K562 (cell line): ENCODE measurements around the gene MAMDC2. TPM values are rescaled to one million over a fixed set of nuclear protein-coding genes. Genes with fewer than 3 reads are reported as not detected.

Source experiments
- ARHGAP35 ChIP-seq: fragments of 450-650 bp; IDR thresholded peaks from 2 replicates; pipeline ENCODE4 v1.6.1; 2018; ENCODE audit not compliant: partially characterized antibody
- ATF1 ChIP-seq, 2 experiments: fragments of 450-650 bp in 1 of 2; IDR thresholded peaks; 2 replicates each; pipeline ENCODE4 v1.6.1; 2016; ENCODE audit warnings: missing compliant biosample characterization in 1 of 2, missing genetic modification characterization in 1 of 2
- BACH1 ChIP-seq: fragments of 200-800 bp; sonication (Bioruptor generic); IDR thresholded peaks from 2 replicates; pipeline ENCODE4 v1.6.1; 2016; ENCODE audit warnings: missing genetic modification characterization, missing compliant biosample characterization
- BDP1 ChIP-seq: IDR thresholded peaks from 3 replicates; pipeline ENCODE4 v1.6.1; 2011; ENCODE audit not compliant: insufficient read length, insufficient read depth
- ERF ChIP-seq: fragments of 450-650 bp; formaldehyde crosslinking; IDR thresholded peaks from 2 replicates; pipeline ENCODE4 v1.4.0; 2020; ENCODE audit warnings: mild to moderate bottlenecking, mixed read lengths
- ILF3 ChIP-seq: fragments of 450-650 bp; IDR thresholded peaks from 2 replicates; pipeline ENCODE4 v1.6.1; 2018; ENCODE audit warnings: antibody characterized with exemption, mild to moderate bottlenecking, moderate library complexity, borderline replicate concordance
- KLF10 ChIP-seq: fragments of 250-450 bp; sonication (Bioruptor Pico); IDR thresholded peaks from 2 replicates; pipeline ENCODE4 v1.6.1; 2021; ENCODE audit warnings: matching md5 sums
- NCOA4 ChIP-seq: fragments of 450-650 bp; IDR thresholded peaks from 2 replicates; pipeline ENCODE4 v1.6.1; 2018; ENCODE audit warnings: mild to moderate bottlenecking; ENCODE audit not compliant: partially characterized antibody
- RBM14 ChIP-seq: fragments of 200-400 bp; formaldehyde crosslinking; IDR thresholded peaks from 2 replicates; pipeline ENCODE4 v1.6.1; 2018; ENCODE audit warnings: low read depth, mild to moderate bottlenecking, low read length, moderate library complexity, borderline replicate concordance; ENCODE audit not compliant: insufficient read depth
- SRSF3 ChIP-seq: fragments of 200-400 bp; formaldehyde crosslinking; IDR thresholded peaks from 2 replicates; pipeline ENCODE4 v1.6.1; 2016; ENCODE audit warnings: mild to moderate bottlenecking, low read length, moderate library complexity; ENCODE audit not compliant: insufficient read depth
- U2AF1 ChIP-seq: fragments of 200-400 bp; formaldehyde crosslinking; optimal IDR thresholded peaks from 2 replicates; pipeline ENCODE3; 2017; ENCODE audit warnings: mild to moderate bottlenecking, low read depth, low read length, moderate library complexity
- ZNF146 ChIP-seq: IDR thresholded peaks from one replicate; pipeline ENCODE4 v1.6.1; 2018; ENCODE audit warnings: missing compliant biosample characterization; ENCODE audit not compliant: unreplicated experiment
- ZNF3 ChIP-seq: fragments of 250-450 bp; sonication (Bioruptor Pico); IDR thresholded peaks from 2 replicates; pipeline ENCODE4 v1.5.0; 2021; ENCODE audit warnings: mild to moderate bottlenecking, moderate library complexity
- ZNF445 ChIP-seq: fragments of 250-450 bp; sonication (Bioruptor Pico); IDR thresholded peaks from 2 replicates; pipeline ENCODE4 v1.4.0; 2020; ENCODE audit warnings: low read depth, mild to moderate bottlenecking, moderate library complexity
- ZNF586 ChIP-seq: fragments of 450-650 bp; formaldehyde crosslinking; conservative IDR thresholded peaks from 2 replicates; pipeline ENCODE4 v1.4.0; 2020; ENCODE audit warnings: mild to moderate bottlenecking, moderate library complexity
- ZNF766 ChIP-seq: fragments of 200-800 bp; sonication (Bioruptor generic); conservative IDR thresholded peaks from 2 replicates; pipeline ENCODE4 v1.6.1; 2016; ENCODE audit warnings: missing genetic modification characterization, missing compliant biosample characterization
- polyA plus RNA-seq, 8 experiments: library from polyadenylated mRNA; depleted of rRNA in 4 of 8; stranded (reverse) in 5 of 8; unstranded in 3 of 8; fragments of >200 nt; fragmentation: Nextera tagmentation in 2 of 8; fragmentation: Illumina TruSeq in 1 of 8; extraction: Ambion mirVana in 2 of 8; extraction: Trizol in 1 of 8; gene quantifications; 2 replicates each; pipeline versions ENCODE4 v1.2.1 to v1.2.3, GENCODE V29; 2011 to 2014; ENCODE audit warnings: inconsistent platforms in 1 of 8, missing spikeins in 1 of 8
- total RNA-seq, 7 experiments: library from RNA; depleted of rRNA in 6 of 7; stranded (reverse); fragments of >200 nt in 6 of 7; fragmentation: Illumina TruSeq in 2 of 7; extraction: Trizol in 2 of 7; gene quantifications; 2 replicates each; pipeline versions ENCODE4 v1.2.1 to v1.2.3, GENCODE V29; 2011 to 2021; ENCODE audit warnings: low replicate concordance in 1 of 7
- TF ChIP-seq, protein P1 (sequence below): fragments of 450-650 bp; IDR thresholded peaks from 2 replicates; pipeline ENCODE4 v1.6.1; 2016; ENCODE audit warnings: missing biosample characterization, missing genetic modification characterization
- TF ChIP-seq, protein P2 (sequence below): sonication (generic); formaldehyde crosslinking; IDR thresholded peaks from 2 replicates; pipeline ENCODE4 v1.8.0; 2022; ENCODE audit warnings: mild to moderate bottlenecking, missing genetic modification reagents
- TF ChIP-seq, protein P3 (sequence below): sonication (generic); formaldehyde crosslinking; IDR thresholded peaks from 2 replicates; pipeline ENCODE4 v1.8.1; 2023; ENCODE audit warnings: mild to moderate bottlenecking, missing genetic modification reagents, moderate library complexity
- TF ChIP-seq, protein P4 (sequence below), 3 experiments: IDR thresholded peaks in 2 of 3; conservative IDR thresholded peaks in 1 of 3; 2 replicates each; pipeline ENCODE4 v1.5.1; 2011 to 2012; ENCODE audit warnings: low read length in 3 of 3, mild to moderate bottlenecking in 3 of 3, control low read depth in 2 of 3, improper control_type of control experiment in 1 of 3, inconsistent platforms in 1 of 3, low read depth in 1 of 3, mixed read lengths in 1 of 3, moderate library complexity in 1 of 3; ENCODE audit not compliant: insufficient read depth in 2 of 3
- TF ChIP-seq, protein P5 (sequence below): fragments of 450-650 bp; formaldehyde crosslinking; IDR thresholded peaks from 2 replicates; pipeline ENCODE4 v1.4.0; 2020; ENCODE audit warnings: mild to moderate bottlenecking, moderate library complexity

The MAMDC2 gene
- total and polyA plus RNA-seq, 9 of the 15 experiments (the other 6 are each of a cell fraction or from before 2014, with no cell fraction given), result 0.01 to 0.03 TPM; not detected in 7

DNA sequence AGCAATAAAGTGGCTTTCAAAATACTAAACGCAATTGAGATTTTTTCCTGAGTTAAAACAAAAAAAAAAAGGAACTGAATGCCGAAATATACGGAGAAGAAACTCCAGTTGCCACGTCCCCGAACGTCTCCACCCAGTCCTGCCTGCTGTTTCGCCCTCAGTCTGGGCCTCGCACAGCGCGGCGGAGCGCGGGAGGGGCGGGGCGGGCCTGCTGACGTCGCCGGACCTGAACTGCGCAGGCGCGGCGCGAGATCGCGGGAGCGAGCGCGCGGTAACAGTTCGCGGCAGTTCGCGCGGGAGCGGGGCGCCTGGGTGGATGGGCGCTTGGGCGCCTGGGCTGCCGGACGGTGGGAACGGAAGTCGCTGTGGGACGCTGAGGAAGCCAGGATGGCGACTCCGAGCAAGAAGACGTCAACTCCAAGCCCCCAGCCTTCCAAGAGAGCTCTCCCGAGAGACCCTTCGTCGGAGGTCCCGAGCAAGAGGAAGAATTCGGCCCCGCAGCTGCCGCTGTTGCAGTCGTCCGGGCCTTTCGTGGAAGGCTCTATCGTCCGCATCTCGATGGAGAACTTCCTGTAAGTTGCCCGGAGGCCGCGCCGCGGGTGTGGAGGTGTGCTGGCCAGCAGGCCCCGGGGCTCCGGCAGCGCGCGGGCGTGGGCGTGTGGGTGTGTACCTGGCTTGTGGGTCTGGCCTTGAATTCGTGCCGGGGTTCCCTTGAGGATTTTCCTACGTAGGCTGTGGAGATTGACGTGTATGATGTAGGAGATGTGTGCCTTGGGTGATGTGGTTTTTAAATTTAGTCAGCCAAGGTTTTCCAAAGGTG lies 215.3 kb downstream of the MAMDC2 start, which contains the start of gene SMC5 (continued):
- no peak for TF ChIP-seq ZNF146 (CRISPR knock-in tag)
- no peak for TF ChIP-seq ARHGAP35
- no peak for TF ChIP-seq ATF1 (CRISPR knock-in tag; IDR thresholded peaks at IDR 0.05)
- peak; percentile 68 for TF ChIP-seq ATF1 (tag; IDR thresholded peaks at IDR 0.05)
- no peak for TF ChIP-seq ZNF766 (CRISPR knock-in tag)
- TF ChIP-seq ILF3, result no peak
- TF ChIP-seq ZNF445 (CRISPR knock-in tag), result no peak
- TF ChIP-seq, protein P1, sequence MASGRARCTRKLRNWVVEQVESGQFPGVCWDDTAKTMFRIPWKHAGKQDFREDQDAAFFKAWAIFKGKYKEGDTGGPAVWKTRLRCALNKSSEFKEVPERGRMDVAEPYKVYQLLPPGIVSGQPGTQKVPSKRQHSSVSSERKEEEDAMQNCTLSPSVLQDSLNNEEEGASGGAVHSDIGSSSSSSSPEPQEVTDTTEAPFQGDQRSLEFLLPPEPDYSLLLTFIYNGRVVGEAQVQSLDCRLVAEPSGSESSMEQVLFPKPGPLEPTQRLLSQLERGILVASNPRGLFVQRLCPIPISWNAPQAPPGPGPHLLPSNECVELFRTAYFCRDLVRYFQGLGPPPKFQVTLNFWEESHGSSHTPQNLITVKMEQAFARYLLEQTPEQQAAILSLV (tag), result no peak
- TF ChIP-seq NCOA4, result no peak
- TF ChIP-seq, protein P2, sequence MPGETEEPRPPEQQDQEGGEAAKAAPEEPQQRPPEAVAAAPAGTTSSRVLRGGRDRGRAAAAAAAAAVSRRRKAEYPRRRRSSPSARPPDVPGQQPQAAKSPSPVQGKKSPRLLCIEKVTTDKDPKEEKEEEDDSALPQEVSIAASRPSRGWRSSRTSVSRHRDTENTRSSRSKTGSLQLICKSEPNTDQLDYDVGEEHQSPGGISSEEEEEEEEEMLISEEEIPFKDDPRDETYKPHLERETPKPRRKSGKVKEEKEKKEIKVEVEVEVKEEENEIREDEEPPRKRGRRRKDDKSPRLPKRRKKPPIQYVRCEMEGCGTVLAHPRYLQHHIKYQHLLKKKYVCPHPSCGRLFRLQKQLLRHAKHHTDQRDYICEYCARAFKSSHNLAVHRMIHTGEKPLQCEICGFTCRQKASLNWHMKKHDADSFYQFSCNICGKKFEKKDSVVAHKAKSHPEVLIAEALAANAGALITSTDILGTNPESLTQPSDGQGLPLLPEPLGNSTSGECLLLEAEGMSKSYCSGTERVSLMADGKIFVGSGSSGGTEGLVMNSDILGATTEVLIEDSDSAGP (CRISPR knock-in tag), result no peak
- TF ChIP-seq, protein P3, sequence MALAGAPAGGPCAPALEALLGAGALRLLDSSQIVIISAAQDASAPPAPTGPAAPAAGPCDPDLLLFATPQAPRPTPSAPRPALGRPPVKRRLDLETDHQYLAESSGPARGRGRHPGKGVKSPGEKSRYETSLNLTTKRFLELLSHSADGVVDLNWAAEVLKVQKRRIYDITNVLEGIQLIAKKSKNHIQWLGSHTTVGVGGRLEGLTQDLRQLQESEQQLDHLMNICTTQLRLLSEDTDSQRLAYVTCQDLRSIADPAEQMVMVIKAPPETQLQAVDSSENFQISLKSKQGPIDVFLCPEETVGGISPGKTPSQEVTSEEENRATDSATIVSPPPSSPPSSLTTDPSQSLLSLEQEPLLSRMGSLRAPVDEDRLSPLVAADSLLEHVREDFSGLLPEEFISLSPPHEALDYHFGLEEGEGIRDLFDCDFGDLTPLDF (CRISPR knock-in tag), result peak; percentile 88
- TF ChIP-seq, protein P4, sequence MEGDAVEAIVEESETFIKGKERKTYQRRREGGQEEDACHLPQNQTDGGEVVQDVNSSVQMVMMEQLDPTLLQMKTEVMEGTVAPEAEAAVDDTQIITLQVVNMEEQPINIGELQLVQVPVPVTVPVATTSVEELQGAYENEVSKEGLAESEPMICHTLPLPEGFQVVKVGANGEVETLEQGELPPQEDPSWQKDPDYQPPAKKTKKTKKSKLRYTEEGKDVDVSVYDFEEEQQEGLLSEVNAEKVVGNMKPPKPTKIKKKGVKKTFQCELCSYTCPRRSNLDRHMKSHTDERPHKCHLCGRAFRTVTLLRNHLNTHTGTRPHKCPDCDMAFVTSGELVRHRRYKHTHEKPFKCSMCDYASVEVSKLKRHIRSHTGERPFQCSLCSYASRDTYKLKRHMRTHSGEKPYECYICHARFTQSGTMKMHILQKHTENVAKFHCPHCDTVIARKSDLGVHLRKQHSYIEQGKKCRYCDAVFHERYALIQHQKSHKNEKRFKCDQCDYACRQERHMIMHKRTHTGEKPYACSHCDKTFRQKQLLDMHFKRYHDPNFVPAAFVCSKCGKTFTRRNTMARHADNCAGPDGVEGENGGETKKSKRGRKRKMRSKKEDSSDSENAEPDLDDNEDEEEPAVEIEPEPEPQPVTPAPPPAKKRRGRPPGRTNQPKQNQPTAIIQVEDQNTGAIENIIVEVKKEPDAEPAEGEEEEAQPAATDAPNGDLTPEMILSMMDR (IDR thresholded peaks at IDR 0.05 in 2 of 3, conservative IDR thresholded peaks at IDR 0.05 in 1 of 3; ENCODE audit: insufficient read depth in 2 of 3, low read depth in 1 of 3, low read length in 3 of 3), result no peak
- no peak for TF ChIP-seq SRSF3
- TF ChIP-seq KLF10 (CRISPR knock-in tag), result no peak
- no peak for TF ChIP-seq RBM14
- TF ChIP-seq BDP1, result no peak
- TF ChIP-seq, protein P5, sequence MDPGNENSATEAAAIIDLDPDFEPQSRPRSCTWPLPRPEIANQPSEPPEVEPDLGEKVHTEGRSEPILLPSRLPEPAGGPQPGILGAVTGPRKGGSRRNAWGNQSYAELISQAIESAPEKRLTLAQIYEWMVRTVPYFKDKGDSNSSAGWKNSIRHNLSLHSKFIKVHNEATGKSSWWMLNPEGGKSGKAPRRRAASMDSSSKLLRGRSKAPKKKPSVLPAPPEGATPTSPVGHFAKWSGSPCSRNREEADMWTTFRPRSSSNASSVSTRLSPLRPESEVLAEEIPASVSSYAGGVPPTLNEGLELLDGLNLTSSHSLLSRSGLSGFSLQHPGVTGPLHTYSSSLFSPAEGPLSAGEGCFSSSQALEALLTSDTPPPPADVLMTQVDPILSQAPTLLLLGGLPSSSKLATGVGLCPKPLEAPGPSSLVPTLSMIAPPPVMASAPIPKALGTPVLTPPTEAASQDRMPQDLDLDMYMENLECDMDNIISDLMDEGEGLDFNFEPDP, result no peak
- TF ChIP-seq ZNF3 (CRISPR knock-in tag), result no peak
- TF ChIP-seq ZNF586 (CRISPR knock-in tag), result no peak
- TF ChIP-seq U2AF1, result no peak
- no peak for TF ChIP-seq ERF (CRISPR knock-in tag)
- TF ChIP-seq BACH1 (tag), result no peak
